ENCODE data around the gene KCNJ10. TPM values are rescaled to one million over a fixed set of nuclear protein-coding genes. Genes with fewer than 3 reads are reported as not detected.

The KCNJ10 gene
- polyA plus RNA-seq, 4 donors = 23.4 to 30.9 (median 23.9) TPM

DNA sequence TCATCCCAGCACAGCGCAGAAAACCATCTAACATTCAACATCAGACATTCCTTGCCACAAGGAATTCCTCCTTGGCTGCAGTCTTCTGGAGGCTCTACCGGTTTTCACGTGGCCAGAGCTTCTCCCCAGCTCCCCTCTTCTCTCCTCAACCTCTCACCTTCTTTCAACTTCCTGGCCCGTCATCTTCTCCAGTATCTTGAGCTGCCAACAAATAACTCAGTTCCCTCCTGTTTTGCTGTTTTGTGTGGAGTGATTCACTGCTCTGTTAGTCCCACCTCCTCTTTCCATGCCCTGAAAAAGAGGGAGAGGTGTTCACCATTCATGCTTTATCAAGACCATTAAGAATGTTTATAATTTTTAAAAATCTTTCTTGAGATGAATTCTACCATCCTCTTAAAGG lies 70.8 kb downstream of the KCNJ10 start:
- DNase-seq (ENCODE audit: low read depth in 4 of 4, low spot score in 2 of 4) = no peak

DNA sequence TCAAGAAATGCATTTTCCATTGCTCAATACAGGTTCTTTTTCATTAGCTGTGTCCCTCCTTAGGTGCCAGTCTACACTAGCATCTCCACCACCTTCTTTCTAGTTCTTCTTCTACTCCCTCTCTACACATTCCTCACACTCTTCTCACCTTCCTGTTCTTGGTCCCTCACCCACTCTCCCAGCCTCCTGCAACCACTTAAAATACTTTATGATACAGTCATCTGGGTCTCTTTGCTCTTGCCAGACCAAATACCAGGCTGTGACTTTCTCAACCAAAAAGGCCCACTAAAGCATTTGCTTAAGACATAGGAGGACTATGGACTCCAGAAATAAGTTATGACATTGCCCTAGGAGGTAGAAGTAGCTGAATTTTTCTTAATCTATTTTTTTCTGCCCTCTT lies 73.3 kb downstream of the KCNJ10 start:
- no peak for DNase-seq (ENCODE audit: low read depth in 4 of 4, low spot score in 2 of 4)

- no peak for DNase-seq (ENCODE audit: low read depth in 4 of 4, low spot score in 2 of 4)
Observed at GRCh38 chr1:159994896-159995295, 75.1 kb downstream of the KCNJ10 start.

GRCh38 chr1:159993911-159994310 lies 76.0 kb downstream of the KCNJ10 start:
- no peak for DNase-seq (ENCODE audit: low read depth in 4 of 4, low spot score in 2 of 4)

GRCh38 chr1:159992161-159992560 lies 77.8 kb downstream of the KCNJ10 start:
- no peak for DNase-seq (ENCODE audit: low read depth in 4 of 4, low spot score in 2 of 4)

GRCh38 chr1:159991513-159991912 lies 78.4 kb downstream of the KCNJ10 start:
- no peak for DNase-seq (ENCODE audit: low read depth in 4 of 4, low spot score in 2 of 4)

- no peak for DNase-seq (ENCODE audit: low read depth in 4 of 4, low spot score in 2 of 4)
Observed at GRCh38 chr1:159990005-159990404, 80.0 kb downstream of the KCNJ10 start.

GRCh38 chr1:159989581-159989980 lies 80.4 kb downstream of the KCNJ10 start:
- no peak for DNase-seq (ENCODE audit: low read depth in 4 of 4, low spot score in 2 of 4)

DNA sequence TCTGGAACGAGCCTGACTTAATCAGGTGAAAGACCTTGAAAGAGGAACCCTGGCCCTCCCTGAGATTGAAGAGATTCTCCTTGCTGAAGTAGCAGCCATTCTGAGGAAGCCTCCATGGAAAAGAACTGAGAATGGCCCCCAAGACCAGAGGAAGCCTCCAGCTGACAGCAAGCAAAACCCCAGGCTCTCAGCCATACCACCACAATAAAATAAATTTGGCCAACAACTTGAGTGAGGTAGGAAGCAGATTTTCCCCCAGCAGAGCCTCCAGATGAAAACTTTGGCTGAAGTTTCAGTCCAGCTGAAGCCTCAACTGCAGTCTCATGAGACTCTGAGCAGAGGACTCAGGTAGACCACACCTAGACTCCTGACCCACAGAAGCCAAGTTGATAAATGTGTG lies 82.0 kb downstream of the KCNJ10 start:
- DNase-seq (ENCODE audit: low read depth in 4 of 4, low spot score in 2 of 4) = no peak

- DNase-seq (ENCODE audit: low read depth in 4 of 4, low spot score in 2 of 4) = no peak
Observed at GRCh38 chr1:159987186-159987585, 82.8 kb downstream of the KCNJ10 start.

DNA sequence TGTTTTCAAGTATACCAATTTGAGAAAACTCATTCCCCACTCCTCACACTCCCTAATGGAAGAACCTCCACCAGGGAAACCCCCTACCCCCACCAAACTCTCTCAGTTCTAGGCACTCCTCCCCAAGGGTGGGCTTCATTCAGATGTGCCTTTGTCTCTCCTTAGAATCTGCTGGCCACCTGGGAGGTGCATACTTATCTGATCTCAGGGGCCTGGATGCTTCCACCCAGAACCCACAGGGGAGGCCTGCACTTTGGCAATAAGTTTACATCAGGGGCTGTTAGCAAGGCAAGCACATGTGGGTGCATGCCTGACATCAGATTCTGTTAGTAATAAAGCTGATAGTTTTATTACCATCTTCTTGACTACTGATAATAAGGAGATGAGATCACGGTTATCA lies 83.4 kb downstream of the KCNJ10 start:
- DNase-seq (ENCODE audit: low read depth in 4 of 4, low spot score in 2 of 4) = no peak

GRCh38 chr1:159986093-159986492 lies 83.9 kb downstream of the KCNJ10 start:
- no peak for DNase-seq (ENCODE audit: low read depth in 4 of 4, low spot score in 2 of 4)

GRCh38 chr1:159985473-159985872 lies 84.5 kb downstream of the KCNJ10 start:
- DNase-seq (ENCODE audit: low read depth in 4 of 4, low spot score in 2 of 4) = no peak

DNA sequence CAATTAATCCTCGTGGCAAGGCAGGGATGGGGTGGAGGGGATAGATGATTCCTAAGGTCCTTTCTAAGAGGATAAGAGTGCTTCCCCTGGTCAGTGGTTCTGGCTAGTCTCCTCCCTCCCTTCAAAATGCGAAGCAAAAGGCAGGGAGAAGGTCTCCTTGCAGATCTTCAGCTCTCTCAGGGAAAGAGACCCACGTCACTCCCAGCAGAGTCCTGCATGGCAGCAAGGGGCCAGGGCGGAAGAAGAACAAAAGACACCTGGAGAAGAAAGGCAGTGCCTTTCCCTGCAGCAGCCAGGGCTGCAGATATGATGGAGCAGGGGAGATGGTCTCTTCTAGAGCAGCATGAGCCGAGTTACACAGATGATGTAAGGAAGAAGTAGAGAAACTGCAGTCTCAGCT lies 86.3 kb downstream of the KCNJ10 start:
- DNase-seq (ENCODE audit: low read depth in 4 of 4, low spot score in 2 of 4) = no peak

GRCh38 chr1:159982280-159982679 lies 87.7 kb downstream of the KCNJ10 start:
- no peak for DNase-seq (ENCODE audit: low read depth in 4 of 4, low spot score in 2 of 4)

DNA sequence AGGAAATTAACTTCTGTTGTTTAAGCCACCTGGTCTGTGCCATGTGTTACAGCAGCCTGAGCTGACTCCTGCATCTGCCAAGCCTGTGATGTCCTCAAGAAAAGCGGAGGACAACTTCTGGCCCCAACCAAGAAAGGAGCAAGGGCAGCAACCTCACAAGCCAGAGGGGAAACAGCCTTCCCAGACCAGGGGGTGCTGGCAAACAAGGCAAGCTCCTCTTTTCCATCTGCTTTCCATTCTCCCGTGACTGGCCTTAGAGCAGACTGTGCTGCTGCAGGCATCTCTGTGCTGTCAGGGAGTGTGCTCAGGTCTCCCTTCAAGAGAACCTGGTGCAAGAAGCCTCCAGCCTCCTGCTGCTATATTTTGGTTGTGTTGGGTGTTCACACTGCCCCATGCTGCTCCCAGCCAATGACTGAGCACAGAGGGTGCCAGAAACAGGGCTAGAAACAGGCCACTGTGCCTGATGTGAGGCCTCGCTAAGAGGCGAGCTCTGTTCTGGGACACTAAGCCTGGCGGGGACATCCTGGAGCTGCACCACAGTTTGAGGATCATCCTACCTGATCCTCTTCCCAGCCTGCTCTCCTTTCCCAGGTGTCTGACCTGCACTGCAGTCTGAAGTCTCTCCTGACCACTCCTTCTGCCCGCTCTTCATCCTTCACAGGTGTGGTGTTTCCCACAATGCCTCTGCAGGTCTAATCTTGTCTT lies 88.5 kb downstream of the KCNJ10 start:
- no peak for DNase-seq (ENCODE audit: low read depth in 4 of 4, low spot score in 2 of 4)

GRCh38 chr1:159980786-159981185 lies 89.2 kb downstream of the KCNJ10 start:
- no peak for DNase-seq (ENCODE audit: low read depth in 4 of 4, low spot score in 2 of 4)

DNA sequence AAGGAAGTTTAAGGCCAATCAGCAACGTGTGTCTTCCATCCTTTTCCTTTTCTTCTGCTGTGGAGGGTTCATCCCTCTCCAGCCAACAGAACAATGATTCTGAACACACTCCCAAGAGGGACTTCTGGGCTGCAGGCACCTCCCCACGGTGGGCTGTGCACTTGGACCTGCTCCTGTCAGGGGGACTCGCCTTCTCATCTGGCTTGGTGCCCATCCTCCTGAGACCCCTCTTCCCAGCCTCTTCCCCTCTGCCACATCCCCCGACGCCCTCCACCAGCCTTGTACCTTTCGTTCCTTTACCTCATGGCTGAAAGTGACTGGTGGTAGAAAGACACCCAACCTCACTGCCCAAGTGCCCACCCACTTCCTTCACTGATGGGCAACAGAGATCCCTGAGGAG lies 89.9 kb downstream of the KCNJ10 start:
- no peak for DNase-seq (ENCODE audit: low read depth in 4 of 4, low spot score in 2 of 4)

DNA sequence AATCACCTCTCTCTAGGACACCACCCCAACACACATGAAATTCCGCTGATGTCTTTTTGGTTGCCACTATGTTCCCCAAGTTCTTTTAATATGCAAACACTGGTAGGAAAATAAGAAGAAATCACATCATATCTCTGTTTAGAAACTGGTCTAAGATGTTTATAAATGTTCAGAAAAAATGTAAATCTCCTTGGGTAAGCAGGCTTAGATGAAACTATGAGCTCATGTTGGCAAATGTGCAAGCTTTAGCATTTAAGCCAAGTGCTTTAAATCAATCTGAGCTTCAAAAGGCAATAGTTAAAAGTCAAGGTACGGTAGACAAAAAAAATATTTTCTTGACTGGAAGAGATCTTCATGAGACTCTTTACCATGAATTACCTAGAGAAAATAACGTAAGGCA lies 90.7 kb downstream of the KCNJ10 start:
- DNase-seq (ENCODE audit: low read depth in 4 of 4, low spot score in 2 of 4) = no peak

DNA sequence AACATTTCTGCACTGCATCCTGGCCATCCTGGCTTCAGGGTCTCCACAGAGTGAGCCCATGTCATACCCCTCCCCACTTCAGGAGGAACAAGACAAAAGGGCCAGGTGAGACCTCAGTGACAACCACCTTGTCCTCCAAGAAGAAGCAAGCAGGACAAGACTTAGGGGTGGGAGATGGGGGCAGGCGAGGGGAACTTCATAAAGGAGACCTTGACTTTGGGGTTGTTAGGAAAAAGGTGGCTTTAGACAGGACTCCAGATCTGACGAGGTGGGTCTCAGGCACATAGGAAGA lies 91.9 kb downstream of the KCNJ10 start:
- DNase-seq (ENCODE audit: low read depth in 4 of 4, low spot score in 2 of 4) = no peak

DNA sequence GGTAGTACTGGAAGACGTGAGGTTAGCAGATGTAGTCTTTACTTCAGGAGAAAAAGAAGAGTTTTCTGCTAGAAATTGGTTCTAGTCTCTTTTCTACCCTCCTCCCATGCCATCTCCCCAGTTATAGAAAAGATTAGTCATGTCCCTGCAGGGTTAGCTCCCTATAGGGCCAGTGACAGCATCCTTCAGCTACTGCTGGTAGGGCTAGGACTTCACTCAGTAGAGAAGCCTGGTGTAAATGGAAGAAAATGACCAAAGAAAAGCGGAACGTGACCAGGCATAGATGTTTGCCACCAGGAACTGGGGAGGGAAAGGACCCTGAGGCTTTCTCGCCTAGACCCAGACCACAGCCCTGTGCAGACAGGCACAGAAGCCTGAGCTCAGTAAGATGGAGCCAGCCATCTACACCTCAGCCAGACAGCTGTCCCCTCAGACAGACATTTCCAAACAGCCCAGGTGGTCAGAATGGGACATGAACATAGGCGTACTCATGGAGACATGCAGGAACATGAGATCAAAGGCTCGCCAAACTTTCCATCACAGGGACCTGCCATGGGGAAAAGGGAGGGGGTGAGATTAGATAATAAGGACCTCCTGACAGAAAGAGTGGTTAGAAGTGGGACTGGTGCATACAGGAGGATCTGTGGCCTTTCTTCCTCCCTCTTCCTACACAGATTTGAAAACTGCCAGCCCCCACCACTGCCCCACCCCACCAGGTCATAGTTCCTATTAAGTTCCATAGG lies 92.4 kb downstream of the KCNJ10 start:
- no peak for DNase-seq (ENCODE audit: low read depth in 4 of 4, low spot score in 2 of 4)

GRCh38 chr1:159974350-159974965 lies 95.5 kb downstream of the KCNJ10 start:
- DNase-seq (ENCODE audit: low read depth in 4 of 4, low spot score in 2 of 4) = no peak

All from left renal cortex interstitium (tissue), 4 donors.